HL-60 (cell line): Measurements from ENCODE around the gene MAD1L1.

Experiments
- DNase-seq, 2 experiments: peaks; one replicate each; pipeline ENCODE4 v3.0.0-alpha.2; 2010 to 2020; ENCODE audit warnings: low read depth in 1 of 2, low spot score in 1 of 2
- H3K27ac ChIP-seq: fragments of 250-450 bp; sonication (Bioruptor Pico); replicated peaks from 2 replicates; pipeline ENCODE4 v1.5.1; 2020; ENCODE audit warnings: mild to moderate bottlenecking, moderate library complexity
- H3K27me3 ChIP-seq: fragments of 250-450 bp; sonication (Bioruptor Pico); 2 replicates; pipeline ENCODE4 v1.5.1; 2021; ENCODE audit warnings: mild to moderate bottlenecking, moderate library complexity; ENCODE audit not compliant: insufficient read depth, poor library complexity, severe bottlenecking
- H3K4me3 ChIP-seq: replicated peaks from 2 replicates; pipeline ENCODE4 v1.5.1; 2011; ENCODE audit warnings: mild to moderate bottlenecking, control low read depth, low read length; ENCODE audit not compliant: insufficient read depth
- CTCF ChIP-seq: IDR thresholded peaks from one replicate; pipeline ENCODE4 v1.5.1; 2011; ENCODE audit warnings: low read length, control low read depth, inconsistent platforms; ENCODE audit not compliant: insufficient read depth
- GABPA ChIP-seq: IDR thresholded peaks from 2 replicates; pipeline ENCODE4 v1.6.1; 2012; ENCODE audit warnings: low read depth
- POLR2AphosphoS5 ChIP-seq: IDR thresholded peaks from 2 replicates; pipeline ENCODE4 v1.6.1; 2012; ENCODE audit warnings: low read depth
- REST ChIP-seq: IDR thresholded peaks from 2 replicates; pipeline ENCODE4 v1.6.1; 2012; ENCODE audit warnings: low read depth; ENCODE audit not compliant: insufficient replicate concordance
- SPI1 ChIP-seq: IDR thresholded peaks from 2 replicates; pipeline ENCODE4 v1.6.1; 2012; ENCODE audit warnings: low read depth, mild to moderate bottlenecking, borderline replicate concordance

The MAD1L1 gene

GRCh38 chr7:2150445-2150815 lies 82.3 kb downstream of the MAD1L1 start:
- no peak for DNase-seq
- Histone ChIP-seq H3K27me3 (no peaks in the 10 kb centered on the region), H3K27ac (no peak overlapping the region), H3K4me3 (no peak overlapping the region)
- TF ChIP-seq POLR2AphosphoS5 = no peak
- TF ChIP-seq REST = no peak
- no peak for TF ChIP-seq CTCF
- no peak for TF ChIP-seq GABPA
- TF ChIP-seq SPI1 = no peak

GRCh38 chr7:2149672-2150444 lies 82.9 kb downstream of the MAD1L1 start:
- H3K4me3 ChIP-seq = no peak overlapping the region
- H3K27ac ChIP-seq = no peak overlapping the region
- no peak for DNase-seq
- TF ChIP-seq POLR2AphosphoS5 (no peak), CTCF (no peak), SPI1 (no peak), GABPA (no peak), REST (no peak)
- no peaks in the 10 kb centered on the region for H3K27me3 ChIP-seq

DNA sequence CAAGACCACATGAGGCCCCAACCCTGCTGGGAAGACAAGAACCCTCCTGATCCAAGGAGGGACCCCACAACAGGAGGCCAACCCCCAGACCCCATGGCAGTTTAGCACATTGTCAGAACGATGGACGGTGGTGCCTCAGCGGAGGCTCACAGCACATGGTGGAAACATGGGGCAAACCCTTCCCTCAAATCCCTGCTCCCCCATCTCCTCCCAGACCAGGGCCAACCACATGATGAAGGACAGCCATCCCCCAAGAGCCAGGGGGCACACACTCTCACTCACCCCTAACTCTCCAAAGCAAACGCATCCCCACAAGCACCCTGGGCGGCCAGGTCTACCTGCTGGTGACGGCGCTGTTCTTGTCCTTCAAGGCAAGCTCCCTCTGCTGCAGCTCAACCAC lies 83.9 kb downstream of the MAD1L1 start:
- TF ChIP-seq SPI1 (no peak), GABPA (no peak), CTCF (no peak), REST (no peak), POLR2AphosphoS5 (no peak)
- H3K4me3 ChIP-seq = no peak overlapping the region
- no peak overlapping the region for H3K27ac ChIP-seq
- no peaks in the 10 kb centered on the region for H3K27me3 ChIP-seq
- no peak for DNase-seq
